H9 (cell line): Measurements from ENCODE around the gene NRG2. TPM values are rescaled to one million over a fixed set of nuclear protein-coding genes. Genes with fewer than 3 reads are reported as not detected.

Experiments
- DNase-seq: peaks from one replicate; pipeline ENCODE4 v3.0.0-alpha.2; 2017
- H2AFZ ChIP-seq: one replicate; pipeline ENCODE4 v1.6.1; 2013; ENCODE audit warnings: mild to moderate bottlenecking, low read length, control low read depth, moderate library complexity
- H2AK5ac ChIP-seq: 2 replicates; pipeline ENCODE4 v1.6.1; 2013; ENCODE audit warnings: low read length, control low read depth, mixed read lengths; ENCODE audit not compliant: insufficient read length
- H2BK120ac ChIP-seq: one replicate; pipeline ENCODE4 v1.6.1; 2013; ENCODE audit warnings: low read depth, mild to moderate bottlenecking, low read length, control low read depth, inconsistent platforms; ENCODE audit not compliant: poor library complexity, severe bottlenecking
- H2BK12ac ChIP-seq: 2 replicates; pipeline ENCODE4 v1.6.1; 2013; ENCODE audit warnings: low read length, control low read depth, mixed read lengths, low read depth; ENCODE audit not compliant: insufficient read length
- H2BK15ac ChIP-seq: 2 replicates; pipeline ENCODE4 v1.6.1; 2013; ENCODE audit warnings: low read depth, low read length, control low read depth
- H2BK20ac ChIP-seq: one replicate; pipeline ENCODE4 v1.6.1; 2013; ENCODE audit warnings: low read depth, mild to moderate bottlenecking, low read length, control low read depth, inconsistent platforms; ENCODE audit not compliant: poor library complexity, severe bottlenecking
- H2BK5ac ChIP-seq: 2 replicates; pipeline ENCODE4 v1.6.1; 2013; ENCODE audit warnings: low read length, control low read depth, mixed read lengths; ENCODE audit not compliant: insufficient read length
- H3K14ac ChIP-seq: 2 replicates; pipeline ENCODE4 v1.6.1; 2013; ENCODE audit warnings: low read length, control low read depth; ENCODE audit not compliant: insufficient read depth
- H3K18ac ChIP-seq: 2 replicates; pipeline ENCODE4 v1.6.1; 2013; ENCODE audit warnings: low read depth, mild to moderate bottlenecking, mixed read lengths, low read length, control low read depth; ENCODE audit not compliant: insufficient read length
- H3K23ac ChIP-seq: 2 replicates; pipeline ENCODE4 v1.6.1; 2013; ENCODE audit warnings: low read length, control low read depth, mixed read lengths, low read depth; ENCODE audit not compliant: insufficient read length
- H3K23me2 ChIP-seq: 2 replicates; pipeline ENCODE4 v1.6.1; 2013; ENCODE audit warnings: low read depth, mild to moderate bottlenecking, mixed read lengths, low read length, control low read depth; ENCODE audit not compliant: insufficient read length, poor library complexity, severe bottlenecking
- H3K27ac ChIP-seq: 2 replicates; pipeline ENCODE4 v1.5.1; 2013; ENCODE audit warnings: low read length, control low read depth, mixed read lengths, low read depth; ENCODE audit not compliant: insufficient read length
- H3K27me3 ChIP-seq: 2 replicates; pipeline ENCODE4 v1.6.1; 2013; ENCODE audit warnings: low read length, control low read depth, inconsistent platforms; ENCODE audit not compliant: insufficient read depth
- H3K4ac ChIP-seq: 2 replicates; pipeline ENCODE4 v1.6.1; 2013; ENCODE audit warnings: low read depth, mild to moderate bottlenecking, control low read depth, inconsistent platforms, low read length, moderate library complexity
- H3K4me1 ChIP-seq: 2 replicates; pipeline ENCODE4 v1.6.1; 2013; ENCODE audit warnings: low read length, control low read depth, inconsistent platforms; ENCODE audit not compliant: insufficient read depth
- H3K4me2 ChIP-seq: 2 replicates; pipeline ENCODE4 v1.6.1; 2013; ENCODE audit warnings: low read length, control low read depth, mixed read lengths; ENCODE audit not compliant: insufficient read length, insufficient read depth
- H3K56ac ChIP-seq: 2 replicates; pipeline ENCODE4 v1.6.1; 2013; ENCODE audit warnings: low read depth, mild to moderate bottlenecking, mixed read lengths, low read length, control low read depth; ENCODE audit not compliant: insufficient read length
- H3K79me1 ChIP-seq: 2 replicates; pipeline ENCODE4 v1.6.1; 2013; ENCODE audit warnings: low read depth, mild to moderate bottlenecking, moderate library complexity, low read length, control low read depth, inconsistent platforms; ENCODE audit not compliant: insufficient read depth, poor library complexity, severe bottlenecking
- H3K79me2 ChIP-seq: 2 replicates; pipeline ENCODE4 v1.6.1; 2013; ENCODE audit warnings: low read length, control low read depth, inconsistent platforms; ENCODE audit not compliant: insufficient read depth
- H3K9ac ChIP-seq: 2 replicates; pipeline ENCODE4 v1.6.1; 2013; ENCODE audit warnings: low read length, control low read depth, mixed read lengths; ENCODE audit not compliant: insufficient read length; ENCODE audit errors: extremely low read depth
- H3K9me3 ChIP-seq: one replicate; pipeline ENCODE4 v1.6.1; 2013; ENCODE audit warnings: low read depth, low read length, inconsistent platforms; ENCODE audit not compliant: control insufficient read depth
- H3T11ph ChIP-seq: one replicate; pipeline ENCODE4 v1.6.1; 2013; ENCODE audit warnings: mild to moderate bottlenecking, low read length, control low read depth, inconsistent platforms
- H4K20me1 ChIP-seq: one replicate; pipeline ENCODE4 v1.6.1; 2013; ENCODE audit not compliant: control insufficient read depth, insufficient read length, insufficient read depth
- H4K5ac ChIP-seq: 2 replicates; pipeline ENCODE4 v1.6.1; 2013; ENCODE audit warnings: low read depth, mild to moderate bottlenecking, mixed read lengths, low read length, control low read depth; ENCODE audit not compliant: insufficient read length
- H4K8ac ChIP-seq: replicated peaks from 2 replicates; pipeline ENCODE4 v1.6.1; 2013; ENCODE audit warnings: low read length, control low read depth, mixed read lengths, low read depth; ENCODE audit not compliant: insufficient read length
- H4K91ac ChIP-seq: 2 replicates; pipeline ENCODE4 v1.6.1; 2013; ENCODE audit warnings: low read depth, mild to moderate bottlenecking, moderate library complexity, mixed read lengths, low read length, control low read depth; ENCODE audit not compliant: insufficient read length
- H3K27ac Mint-ChIP-seq, 3 experiments: 2 replicates in 2 of 3; 3 replicates in 1 of 3; pipeline ENCODE4 v1.8.0; 2020 to 2021; ENCODE audit warnings: mixed read lengths in 3 of 3, mild to moderate bottlenecking in 1 of 3, moderate library complexity in 1 of 3
- H3K27me3 Mint-ChIP-seq: 2 replicates; pipeline ENCODE4 v1.8.0; 2021; ENCODE audit warnings: low read depth, mild to moderate bottlenecking, moderate library complexity, mixed read lengths
- H3K36me3 Mint-ChIP-seq, 3 experiments: 2 replicates in 2 of 3; 3 replicates in 1 of 3; pipeline ENCODE4 v1.8.0; 2020 to 2021; ENCODE audit warnings: low read depth in 3 of 3, mixed read lengths in 3 of 3; ENCODE audit not compliant: insufficient read depth in 1 of 3
- H3K4me1 Mint-ChIP-seq, 2 experiments: 2 replicates each; pipeline ENCODE4 v1.8.0; 2020; ENCODE audit warnings: mixed read lengths in 2 of 2
- H3K4me3 Mint-ChIP-seq, 2 experiments: 2 replicates in 1 of 2; 3 replicates in 1 of 2; pipeline ENCODE4 v1.8.0; 2020 to 2021; ENCODE audit warnings: mild to moderate bottlenecking in 2 of 2, mixed read lengths in 2 of 2, moderate library complexity in 1 of 2
- H3K9me3 Mint-ChIP-seq, 2 experiments: 2 replicates in 1 of 2; 3 replicates in 1 of 2; pipeline ENCODE4 v1.8.0; 2020; ENCODE audit warnings: mild to moderate bottlenecking in 2 of 2, mixed read lengths in 2 of 2, moderate library complexity in 1 of 2
- CTCF ChIP-seq: fragments of 200-600 bp; sonication (generic); conservative IDR thresholded peaks from 3 replicates; pipeline ENCODE4 v1.8.0; 2021; ENCODE audit warnings: antibody characterized with exemption, mild to moderate bottlenecking
- WGBS: extraction: QIAGEN DNeasy Blood & Tissue Kit; methylation state at CpG from one replicate; pipeline ENCODE4 v1.1.7; 2013; ENCODE audit warnings: missing lambda C conversion rate, low lambda C conversion rate, mixed read lengths; ENCODE audit not compliant: insufficient read length; ENCODE audit errors: extremely low coverage; 5-methylcytosine and 5-hydroxymethylcytosine counted together
- total RNA-seq: library from RNA; stranded (reverse); gene quantifications from 2 replicates; pipeline ENCODE4 v1.2.1, GENCODE V29; 2021

NRG2 gene
- total RNA-seq, 1 experiment from 2014 or later: not detected

GRCh38 chr5:139882961-139883539, 160.0 kb downstream of the NRG2 start:
- Histone ChIP-seq H2AFZ (no peak overlapping the region), H2BK12ac (no peak overlapping the region), H4K20me1 (peaks cover 3% of the 10 kb centered on the region), H3K9me3 (no peaks in the 10 kb centered on the region), H3K27me3 (no peaks in the 10 kb centered on the region), H2AK5ac (no peak overlapping the region), H4K91ac (no peak overlapping the region), H2BK15ac (no peak overlapping the region), H3K4me2 (no peak overlapping the region), H2BK120ac (no peak overlapping the region), H3K9ac (no peak overlapping the region), H3K27ac (no peak overlapping the region), H3K14ac (no peak overlapping the region), H3K79me2 (no peaks in the 10 kb centered on the region), H3K4ac (no peak overlapping the region), H3K18ac (no peak overlapping the region), H4K8ac (no peak overlapping the region), H2BK20ac (no peak overlapping the region), H3K4me1 (no peaks in the 10 kb centered on the region), H3T11ph (no peak overlapping the region), H4K5ac (no peak overlapping the region), H3K79me1 (no peaks in the 10 kb centered on the region), H3K23ac (no peak overlapping the region), H3K23me2 (no peaks in the 10 kb centered on the region), H2BK5ac (no peak overlapping the region), H3K56ac (no peak overlapping the region)
- Mint-ChIP-seq H3K4me3 (no peak overlapping the region), H3K9me3 (no peaks in the 10 kb centered on the region), H3K27ac (no peak overlapping the region), H3K4me1 (peaks cover 4 to 16% of the 10 kb centered on the region in 2 experiments; a peak in 1 of 4 replicates), H3K36me3 (no peaks in the 10 kb centered on the region; a peak in 1 of 7 replicates), H3K27me3 (peaks cover 32% of the 10 kb centered on the region)
- TF ChIP-seq CTCF: no peak
- no peak for DNase-seq
- no CpG with 5 or more reads among the region's 10 CpGs for WGBS
